Fibroblast of skin of scalp (primary cell): ENCODE data around the gene IGF2BP2.

ENCODE experiments used
- DNase-seq: peaks from one replicate; pipeline ENCODE4 v3.0.0-alpha.2; 2013

IGF2BP2 gene

GRCh38 chr3:185631508-185632206 lies 193.2 kb downstream of the IGF2BP2 start:
- DNase-seq, result no peak

- no peak for DNase-seq
These were observed 193.7 kb downstream of the IGF2BP2 start for GRCh38 chr3:185631108-185631507.

GRCh38 chr3:185630182-185630622 lies 194.6 kb downstream of the IGF2BP2 start:
- DNase-seq, result peak; percentile 54

- no peak for DNase-seq
These were observed 195.2 kb downstream of the IGF2BP2 start for GRCh38 chr3:185629554-185630181.

- no peak for DNase-seq
These were observed 199.1 kb downstream of the IGF2BP2 start for GRCh38 chr3:185625784-185626183.

GRCh38 chr3:185623939-185624665 lies 200.7 kb downstream of the IGF2BP2 start:
- DNase-seq, result no peak

GRCh38 chr3:185613016-185613415 lies 211.8 kb downstream of the IGF2BP2 start:
- DNase-seq, result no peak

GRCh38 chr3:185606196-185606595 lies 218.6 kb downstream of the IGF2BP2 start:
- no peak for DNase-seq

GRCh38 chr3:185605566-185605965 lies 219.3 kb downstream of the IGF2BP2 start:
- no peak for DNase-seq

- DNase-seq, result no peak
These were observed 229.3 kb downstream of the IGF2BP2 start for GRCh38 chr3:185595526-185595925.

- DNase-seq, result no peak
These were observed 230.8 kb downstream of the IGF2BP2 start for GRCh38 chr3:185594073-185594472.
